ENCODE results near the gene SHKBP1. TPM values are rescaled to one million over a fixed set of nuclear protein-coding genes. Genes with fewer than 3 reads are reported as not detected.
"Not testable (repeated sequence)": the region's sequence is repeated elsewhere in the genome, so short reads cannot be mapped to it uniquely, and the experiment has no call there.

The SHKBP1 gene
- total and polyA plus RNA-seq, 2 donors from 2014 or later = 69.6 to 91.3 TPM

GRCh38 chr19:40588926-40589569, 12.4 kb downstream of the SHKBP1 start:
- no peaks in the 10 kb centered on the region for H3K4me1 ChIP-seq (ENCODE audit: control insufficient read depth in 2 of 3, insufficient read depth in 2 of 3, low read depth in 1 of 3, low read length in 3 of 3)
- DNase-seq (no peak), FAIRE-seq (no peak)
- intact Hi-C loops (cut with DNase I) = no loop called here
- H3K9me3 ChIP-seq (ENCODE audit: control insufficient read depth in 2 of 3, insufficient read depth in 1 of 3, low read length in 3 of 3) = no peaks in the 10 kb centered on the region
- no peak overlapping the region for H3K9ac ChIP-seq (ENCODE audit: low read length in 3 of 3)
- no peak overlapping the region for H3K27ac ChIP-seq (ENCODE audit: low read depth in 2 of 2, low read length in 2 of 2)
- TF ChIP-seq CTCF (IDR thresholded peaks at IDR 0.05; ENCODE audit: borderline replicate concordance, extremely low read depth, insufficient read depth) = no peak
- H3K36me3 ChIP-seq (ENCODE audit: control insufficient read depth in 2 of 3, insufficient read depth in 3 of 3, low read length in 3 of 3) = peaks cover 0 to 6% (median 0%) of the 10 kb centered on the region in 3 donors
- H3K4me3 ChIP-seq (ENCODE audit: low read length in 3 of 3) = no peak overlapping the region
- no peaks in the 10 kb centered on the region for H3K27me3 ChIP-seq (ENCODE audit: control insufficient read depth, insufficient read depth, low read length)

GRCh38 chr19:40589591-40590429, 13.1 kb downstream of the SHKBP1 start:
- no peak for FAIRE-seq
- Histone ChIP-seq H3K9me3 (ENCODE audit: control insufficient read depth in 2 of 3, insufficient read depth in 1 of 3, low read length in 3 of 3) (no peaks in the 10 kb centered on the region), H3K27me3 (ENCODE audit: control insufficient read depth, insufficient read depth, low read length) (no peaks in the 10 kb centered on the region), H3K27ac (ENCODE audit: low read depth in 2 of 2, low read length in 2 of 2) (no peak overlapping the region), H3K36me3 (ENCODE audit: control insufficient read depth in 2 of 3, insufficient read depth in 3 of 3, low read length in 3 of 3) (peaks cover 0 to 6% (median 0%) of the 10 kb centered on the region in 3 donors), H3K4me3 (ENCODE audit: low read length in 3 of 3) (no peak overlapping the region), H3K9ac (ENCODE audit: low read length in 3 of 3) (no peak overlapping the region), H3K4me1 (ENCODE audit: control insufficient read depth in 2 of 3, insufficient read depth in 2 of 3, low read depth in 1 of 3, low read length in 3 of 3) (no peaks in the 10 kb centered on the region)
- TF ChIP-seq CTCF (IDR thresholded peaks at IDR 0.05; ENCODE audit: borderline replicate concordance, extremely low read depth, insufficient read depth) = no peak
- DNase-seq = no peak
- intact Hi-C loops (cut with DNase I) = loop anchor here (10.0 kb wide), 1 partner anchor 45 kb away; no protein-coding TSS in a partner anchor

DNA sequence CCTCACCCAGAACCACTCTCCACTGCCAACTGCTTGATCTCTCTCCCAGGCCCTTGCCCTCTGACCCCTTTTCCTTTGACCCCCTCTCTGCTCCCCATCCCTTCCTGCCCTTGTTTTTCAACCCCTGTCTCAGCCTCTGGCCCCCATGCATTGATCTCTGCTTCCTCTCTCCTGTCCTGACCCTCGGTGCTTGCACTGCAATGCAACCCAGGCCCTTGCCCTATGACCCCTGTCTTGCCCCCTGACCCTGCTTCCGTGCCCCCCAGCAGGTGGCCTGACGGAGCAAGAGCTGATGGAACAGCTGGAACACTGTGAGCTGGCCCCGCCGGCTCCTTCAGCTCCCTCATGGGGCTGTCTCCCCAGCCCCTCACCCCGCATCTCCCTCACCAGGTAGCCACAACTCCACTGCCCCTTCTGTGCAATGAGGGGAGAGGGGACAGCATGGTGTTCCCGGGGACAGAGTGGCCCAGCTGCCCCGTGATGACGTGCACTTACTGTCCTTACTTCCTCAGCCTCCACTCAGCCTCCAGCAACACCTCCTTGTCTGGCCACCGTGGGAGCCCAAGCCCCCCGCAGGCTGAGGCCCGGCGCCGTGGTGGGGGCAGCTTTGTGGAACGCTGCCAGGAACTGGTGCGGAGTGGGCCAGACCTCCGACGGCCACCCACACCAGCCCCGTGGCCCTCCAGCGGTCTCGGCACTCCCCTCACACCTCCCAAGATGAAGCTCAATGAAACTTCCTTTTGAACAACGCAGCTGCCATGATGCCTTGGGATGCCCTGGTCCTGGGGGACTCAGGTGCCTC, 14.0 kb downstream of the SHKBP1 start:
- H3K36me3 ChIP-seq (ENCODE audit: control insufficient read depth in 2 of 3, insufficient read depth in 3 of 3, low read length in 3 of 3) = peaks cover 0 to 6% (median 0%) of the 10 kb centered on the region in 3 donors
- TF ChIP-seq CTCF (IDR thresholded peaks at IDR 0.05; ENCODE audit: borderline replicate concordance, extremely low read depth, insufficient read depth) = no peak
- intact Hi-C loops (cut with DNase I) = loop anchor here (10.0 kb wide), 1 partner anchor 46 kb away; no protein-coding TSS in a partner anchor

GRCh38 chr19:40591724-40592123, 15.1 kb downstream of the SHKBP1 start:
- not testable (repeated sequence) for H3K27me3 ChIP-seq (ENCODE audit: control insufficient read depth, insufficient read depth, low read length); H3K27ac ChIP-seq (ENCODE audit: low read depth in 2 of 2, low read length in 2 of 2); H3K36me3 ChIP-seq (ENCODE audit: control insufficient read depth in 2 of 3, insufficient read depth in 3 of 3, low read length in 3 of 3); FAIRE-seq; H3K4me1 ChIP-seq (ENCODE audit: control insufficient read depth in 2 of 3, insufficient read depth in 2 of 3, low read depth in 1 of 3, low read length in 3 of 3); H3K9ac ChIP-seq (ENCODE audit: low read length in 3 of 3); DNase-seq; H3K9me3 ChIP-seq (ENCODE audit: control insufficient read depth in 2 of 3, insufficient read depth in 1 of 3, low read length in 3 of 3); H3K4me3 ChIP-seq (ENCODE audit: low read length in 3 of 3)
- intact Hi-C loops (cut with DNase I) = loop anchor here (10.0 kb wide), 1 partner anchor 47 kb away; no protein-coding TSS in a partner anchor

More for the DNA sequence above, 14.0 kb downstream of the SHKBP1 start:
- Histone ChIP-seq H3K9ac (ENCODE audit: low read length in 3 of 3) (no peak overlapping the region), H3K27ac (ENCODE audit: low read depth in 2 of 2, low read length in 2 of 2) (no peak overlapping the region), H3K4me3 (ENCODE audit: low read length in 3 of 3) (no peak overlapping the region), H3K4me1 (ENCODE audit: control insufficient read depth in 2 of 3, insufficient read depth in 2 of 3, low read depth in 1 of 3, low read length in 3 of 3) (no peaks in the 10 kb centered on the region), H3K27me3 (ENCODE audit: control insufficient read depth, insufficient read depth, low read length) (no peaks in the 10 kb centered on the region), H3K9me3 (ENCODE audit: control insufficient read depth in 2 of 3, insufficient read depth in 1 of 3, low read length in 3 of 3) (no peaks in the 10 kb centered on the region)
- peak in 1 of 5 donors; percentile 46 for DNase-seq
- no peak for FAIRE-seq

All from kidney (tissue), 14 donors.